Type B pancreatic cell (in vitro differentiated cells): ENCODE measurements around the gene DIP2B. TPM values are rescaled to one million over a fixed set of nuclear protein-coding genes. Genes with fewer than 3 reads are reported as not detected.

ENCODE experiments used
- DNase-seq: peaks from one replicate; pipeline ENCODE4 v3.0.0; 2021; ENCODE audit warnings: mixed read lengths; ENCODE audit not compliant: unreplicated experiment; ENCODE audit errors: extremely low spot score
- H3K27ac Mint-ChIP-seq: 2 replicates; pipeline ENCODE4 v1.8.0; 2021; ENCODE audit warnings: mild to moderate bottlenecking, mixed read lengths
- H3K27me3 Mint-ChIP-seq: 2 replicates; pipeline ENCODE4 v1.8.0; 2021; ENCODE audit warnings: mixed read lengths
- H3K36me3 Mint-ChIP-seq: 2 replicates; pipeline ENCODE4 v1.8.0; 2021; ENCODE audit warnings: mixed read lengths
- H3K4me1 Mint-ChIP-seq: one replicate; pipeline ENCODE4 v1.8.0; 2021; ENCODE audit warnings: mixed read lengths; ENCODE audit not compliant: unreplicated experiment
- H3K4me3 Mint-ChIP-seq: 2 replicates; pipeline ENCODE4 v1.8.0; 2021; ENCODE audit warnings: mild to moderate bottlenecking, mixed read lengths
- H3K9me3 Mint-ChIP-seq: 2 replicates; pipeline ENCODE4 v1.8.0; 2021; ENCODE audit warnings: mixed read lengths
- total RNA-seq: library from RNA; stranded (reverse); gene quantifications from 2 replicates; pipeline ENCODE4 v1.2.1, GENCODE V29; 2021; ENCODE audit warnings: low replicate concordance
- TF ChIP-seq, protein P1 (sequence below): fragments of 200-600 bp; sonication (generic); conservative IDR thresholded peaks from 2 replicates; pipeline ENCODE4 v1.5.0; 2021; ENCODE audit warnings: antibody characterized with exemption, mild to moderate bottlenecking

DIP2B gene
- total RNA-seq, 1 donor from 2014 or later: 27.2 TPM

DNA sequence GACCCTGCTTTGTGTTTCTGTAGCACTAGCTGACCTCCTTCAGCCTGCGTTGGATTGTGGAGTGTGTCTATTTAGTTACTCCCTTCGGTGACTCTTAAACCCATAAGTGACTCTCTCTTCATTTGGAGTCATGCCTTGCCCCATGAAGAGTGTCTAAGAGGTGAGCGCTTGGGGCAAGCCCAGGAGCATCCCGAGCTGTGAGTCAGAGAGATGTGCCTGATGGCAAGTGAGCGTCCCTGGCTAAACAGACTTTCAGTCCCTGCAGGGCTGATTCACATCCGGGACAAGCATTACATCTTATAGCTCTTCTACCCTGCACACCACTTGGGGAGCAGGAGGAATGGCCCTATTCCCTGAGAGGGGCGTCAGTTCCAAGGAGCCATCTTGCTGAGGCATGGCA is 234.8 kb downstream of the DIP2B start:
- Mint-ChIP-seq H3K27ac (no peak overlapping the region), H3K4me3 (no peak overlapping the region), H3K9me3 (no peaks in the 10 kb centered on the region), H3K4me1 (peaks cover 3% of the 10 kb centered on the region), H3K27me3 (no peaks in the 10 kb centered on the region), H3K36me3 (peaks cover 38% of the 10 kb centered on the region)
- TF ChIP-seq, protein P1, sequence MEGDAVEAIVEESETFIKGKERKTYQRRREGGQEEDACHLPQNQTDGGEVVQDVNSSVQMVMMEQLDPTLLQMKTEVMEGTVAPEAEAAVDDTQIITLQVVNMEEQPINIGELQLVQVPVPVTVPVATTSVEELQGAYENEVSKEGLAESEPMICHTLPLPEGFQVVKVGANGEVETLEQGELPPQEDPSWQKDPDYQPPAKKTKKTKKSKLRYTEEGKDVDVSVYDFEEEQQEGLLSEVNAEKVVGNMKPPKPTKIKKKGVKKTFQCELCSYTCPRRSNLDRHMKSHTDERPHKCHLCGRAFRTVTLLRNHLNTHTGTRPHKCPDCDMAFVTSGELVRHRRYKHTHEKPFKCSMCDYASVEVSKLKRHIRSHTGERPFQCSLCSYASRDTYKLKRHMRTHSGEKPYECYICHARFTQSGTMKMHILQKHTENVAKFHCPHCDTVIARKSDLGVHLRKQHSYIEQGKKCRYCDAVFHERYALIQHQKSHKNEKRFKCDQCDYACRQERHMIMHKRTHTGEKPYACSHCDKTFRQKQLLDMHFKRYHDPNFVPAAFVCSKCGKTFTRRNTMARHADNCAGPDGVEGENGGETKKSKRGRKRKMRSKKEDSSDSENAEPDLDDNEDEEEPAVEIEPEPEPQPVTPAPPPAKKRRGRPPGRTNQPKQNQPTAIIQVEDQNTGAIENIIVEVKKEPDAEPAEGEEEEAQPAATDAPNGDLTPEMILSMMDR: no peak
- DNase-seq: no peak

DNA sequence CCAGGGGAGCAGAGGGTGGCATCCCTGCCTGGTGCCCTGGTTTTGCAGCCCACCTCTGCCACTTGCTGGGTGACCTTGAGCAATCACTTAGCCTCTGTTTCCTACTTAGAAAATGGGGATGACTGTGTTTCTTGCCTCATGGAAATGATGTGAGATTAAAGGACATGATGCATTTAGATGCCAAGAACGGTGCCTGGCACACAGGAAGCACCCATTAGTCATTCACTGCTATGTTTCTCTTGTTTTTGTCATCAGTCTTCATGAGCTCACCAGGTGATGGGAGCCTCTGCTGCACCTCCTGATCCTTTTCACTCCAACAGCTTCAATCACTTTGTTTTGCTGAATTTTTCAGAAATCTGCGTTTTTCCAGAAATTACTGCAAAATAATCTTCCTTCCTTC is 235.5 kb downstream of the DIP2B start:
- Mint-ChIP-seq H3K9me3 (no peaks in the 10 kb centered on the region), H3K4me3 (no peak overlapping the region), H3K36me3 (peaks cover 32% of the 10 kb centered on the region), H3K27me3 (no peaks in the 10 kb centered on the region), H3K27ac (no peak overlapping the region), H3K4me1 (no peaks in the 10 kb centered on the region)
- TF ChIP-seq, protein P1: no peak
- DNase-seq: no peak

DNA sequence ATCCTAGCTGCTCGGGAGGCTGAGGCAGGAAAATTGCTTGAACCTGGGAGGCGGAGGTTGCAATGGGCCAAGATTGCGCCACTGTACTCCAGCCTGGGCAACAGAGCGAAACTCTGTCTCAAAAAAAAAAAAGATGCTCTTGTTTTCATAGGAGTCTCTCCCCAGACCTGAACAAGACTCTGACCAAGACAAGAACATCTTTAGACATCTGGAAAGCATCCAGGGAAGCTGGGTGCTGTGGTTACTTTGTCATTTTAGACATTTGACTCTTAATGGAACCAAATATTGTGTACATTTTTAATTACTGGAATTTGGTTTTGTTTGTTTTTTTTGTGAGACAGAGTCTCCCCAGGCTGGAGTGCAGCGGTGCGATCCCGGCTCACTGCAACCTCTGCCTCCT is 238.0 kb downstream of the DIP2B start:
- Mint-ChIP-seq H3K4me1 (no peaks in the 10 kb centered on the region), H3K4me3 (no peak overlapping the region), H3K27ac (no peak overlapping the region), H3K27me3 (no peaks in the 10 kb centered on the region), H3K36me3 (peaks cover 32% of the 10 kb centered on the region), H3K9me3 (no peaks in the 10 kb centered on the region)
- DNase-seq: no peak
- TF ChIP-seq, protein P1: no peak

DNA sequence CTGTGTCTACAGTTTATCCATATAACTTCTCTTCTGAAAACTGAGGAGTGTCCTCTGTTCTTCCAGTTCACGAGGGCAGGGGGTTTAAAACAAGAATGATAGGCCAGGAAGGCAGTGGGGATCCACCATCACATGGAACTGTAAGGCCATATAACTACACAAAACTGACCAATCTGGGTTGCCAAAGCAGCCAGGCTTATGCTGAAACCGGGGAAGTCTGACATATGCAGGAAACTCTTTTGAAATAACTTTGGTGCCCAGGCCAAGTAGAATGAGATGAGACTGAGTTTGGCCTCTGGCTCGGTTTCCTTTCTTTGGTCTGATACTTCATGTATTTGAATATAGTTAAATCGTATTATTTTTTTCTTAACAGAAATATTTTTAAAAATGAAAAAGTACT is 241.1 kb downstream of the DIP2B start:
- peak; percentile 34 for DNase-seq
- peaks cover 4% of the 10 kb centered on the region for H3K9me3 Mint-ChIP-seq
- H3K4me3 Mint-ChIP-seq: no peak overlapping the region
- H3K4me1 Mint-ChIP-seq: peaks cover 10% of the 10 kb centered on the region
- peaks cover 34% of the 10 kb centered on the region for H3K36me3 Mint-ChIP-seq
- TF ChIP-seq, protein P1: no peak
- no peaks in the 10 kb centered on the region for H3K27me3 Mint-ChIP-seq
- H3K27ac Mint-ChIP-seq: no peak overlapping the region

DNA sequence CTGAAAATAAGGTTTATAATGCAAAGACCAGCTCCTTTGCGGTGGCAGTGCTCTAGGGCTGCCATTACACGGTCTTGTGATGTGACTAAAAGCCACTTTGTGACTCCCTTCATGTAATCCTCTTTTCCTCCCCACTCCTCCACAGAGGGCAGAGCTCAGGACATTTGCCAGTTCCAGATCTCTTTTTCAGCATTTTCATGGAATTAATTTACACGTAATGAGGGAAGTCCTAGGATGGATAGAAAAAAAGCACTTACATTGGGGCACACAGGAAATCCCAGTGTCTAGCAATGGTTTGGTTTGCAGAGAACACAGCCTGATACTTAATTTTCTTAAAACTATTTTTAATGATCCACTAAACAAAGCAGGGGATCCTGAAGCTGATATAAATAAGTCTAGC is 241.6 kb downstream of the DIP2B start:
- peaks cover 10% of the 10 kb centered on the region for H3K4me1 Mint-ChIP-seq
- DNase-seq: peak; percentile 13
- no peak overlapping the region for H3K27ac Mint-ChIP-seq
- TF ChIP-seq, protein P1: no peak
- no peaks in the 10 kb centered on the region for H3K27me3 Mint-ChIP-seq
- peaks cover 4% of the 10 kb centered on the region for H3K9me3 Mint-ChIP-seq
- H3K36me3 Mint-ChIP-seq: peaks cover 28% of the 10 kb centered on the region
- no peak overlapping the region for H3K4me3 Mint-ChIP-seq

DNA sequence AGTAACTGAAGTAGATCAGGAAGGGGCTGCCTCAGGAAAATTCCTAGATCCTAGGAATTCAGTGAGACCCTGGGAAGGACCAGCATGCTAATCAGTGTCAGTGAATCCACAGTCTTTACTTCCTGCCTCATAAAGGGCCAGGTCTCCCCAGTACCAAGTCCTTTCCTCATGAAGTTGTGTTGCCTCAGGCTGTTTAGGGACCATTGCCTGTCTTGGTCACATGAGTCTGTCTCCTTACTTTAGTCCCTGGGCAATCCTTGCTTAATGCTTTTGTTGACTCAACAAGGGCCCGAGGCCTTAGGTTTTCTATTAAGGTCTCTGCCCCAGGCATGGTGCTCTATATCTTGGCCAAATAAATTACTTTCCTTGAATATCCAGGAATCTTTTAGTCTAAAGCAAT is 243.0 kb downstream of the DIP2B start:
- Mint-ChIP-seq H3K36me3 (peaks cover 25% of the 10 kb centered on the region), H3K4me3 (no peak overlapping the region), H3K4me1 (peaks cover 10% of the 10 kb centered on the region), H3K27me3 (no peaks in the 10 kb centered on the region), H3K9me3 (peaks cover 4% of the 10 kb centered on the region), H3K27ac (no peak overlapping the region)
- TF ChIP-seq, protein P1: no peak
- DNase-seq: peak; percentile 18
